ENCODE results near the gene DMD.

- TF ChIP-seq, protein P1, sequence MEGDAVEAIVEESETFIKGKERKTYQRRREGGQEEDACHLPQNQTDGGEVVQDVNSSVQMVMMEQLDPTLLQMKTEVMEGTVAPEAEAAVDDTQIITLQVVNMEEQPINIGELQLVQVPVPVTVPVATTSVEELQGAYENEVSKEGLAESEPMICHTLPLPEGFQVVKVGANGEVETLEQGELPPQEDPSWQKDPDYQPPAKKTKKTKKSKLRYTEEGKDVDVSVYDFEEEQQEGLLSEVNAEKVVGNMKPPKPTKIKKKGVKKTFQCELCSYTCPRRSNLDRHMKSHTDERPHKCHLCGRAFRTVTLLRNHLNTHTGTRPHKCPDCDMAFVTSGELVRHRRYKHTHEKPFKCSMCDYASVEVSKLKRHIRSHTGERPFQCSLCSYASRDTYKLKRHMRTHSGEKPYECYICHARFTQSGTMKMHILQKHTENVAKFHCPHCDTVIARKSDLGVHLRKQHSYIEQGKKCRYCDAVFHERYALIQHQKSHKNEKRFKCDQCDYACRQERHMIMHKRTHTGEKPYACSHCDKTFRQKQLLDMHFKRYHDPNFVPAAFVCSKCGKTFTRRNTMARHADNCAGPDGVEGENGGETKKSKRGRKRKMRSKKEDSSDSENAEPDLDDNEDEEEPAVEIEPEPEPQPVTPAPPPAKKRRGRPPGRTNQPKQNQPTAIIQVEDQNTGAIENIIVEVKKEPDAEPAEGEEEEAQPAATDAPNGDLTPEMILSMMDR (IDR thresholded peaks at IDR 0.05; ENCODE audit: insufficient read depth, low read depth, low read length): peak; percentile 9
- TF ChIP-seq EZH2 (IDR thresholded peaks at IDR 0.05; ENCODE audit: insufficient read depth, low read length): no peak
Measured at GRCh38 chrX:32483534-32484136, 727.7 kb downstream of the DMD start.

All from astrocyte (in vitro differentiated cells and primary cell).